ENCODE measurements around the gene NDUFA8. TPM values are rescaled to one million over a fixed set of nuclear protein-coding genes. Genes with fewer than 3 reads are reported as not detected.
A peak's percentile ranks its signal among the peaks of the same experiment; 100 is the strongest.
"Not testable (repeated sequence)": the region's sequence is repeated elsewhere in the genome, so short reads cannot be mapped to it uniquely, and the experiment has no call there.

The NDUFA8 gene
- total and polyA plus RNA-seq, 9 of the 15 experiments (the other 6 are each of a cell fraction or from before 2014, with no cell fraction given), result 105 to 212 (median 133) TPM

- in situ Hi-C loops (cut with MboI); H3K9me1 ChIP-seq (ENCODE audit: control insufficient read depth, insufficient read depth, low read length); H3K9me3 ChIP-seq (replicated peaks; ENCODE audit: control insufficient read depth, insufficient read depth, low read depth, low read length); H3K27ac ChIP-seq (ENCODE audit: extremely low read depth, low read depth, low read length); DNase-seq (ENCODE audit: extremely low read depth in 1 of 4, low spot score in 3 of 4); H3K79me2 ChIP-seq (ENCODE audit: control insufficient read depth, insufficient read depth, low read length); H3K4me2 ChIP-seq (ENCODE audit: insufficient read depth, low read length); FAIRE-seq; H3K4me1 ChIP-seq (replicated peaks in 1 of 2; ENCODE audit: control insufficient read depth in 2 of 2, insufficient read depth in 2 of 2, low read length in 2 of 2); intact Hi-C loops (cut with micrococcal nuclease); BruUV-seq (replicated peaks); H3K9ac ChIP-seq (ENCODE audit: insufficient read depth in 1 of 2, low read depth in 2 of 2, low read length in 2 of 2); H4K20me1 ChIP-seq (replicated peaks; ENCODE audit: control insufficient read depth, insufficient read depth, low read length); H3K36me3 ChIP-seq (ENCODE audit: control insufficient read depth, insufficient read depth, low read length); H2AFZ ChIP-seq (ENCODE audit: low read depth, low read length); H3K4me3 ChIP-seq; CTCF ChIA-PET (ENCODE audit: low intra/inter-chr PET ratio): not testable (repeated sequence)
- 32% methylated on average over 9 of the region's 9 CpGs for WGBS (ENCODE audit: insufficient coverage, low coverage, missing lambda C conversion rate)
- peaks cover 0 to 21% of the 10 kb centered on the region in 2 experiments; a peak in 3 of 5 replicates for H3K27me3 ChIP-seq (ENCODE audit: control insufficient read depth in 2 of 2, insufficient read depth in 2 of 2, low read length in 2 of 2)
- POLR2A ChIA-PET, result interaction anchor here (2.2 kb wide), 1 partner anchor 19 kb away, joined by 8 read pairs; no protein-coding TSS in a partner anchor
- ATAC-seq, result peak; percentile 52
- TF ChIP-seq CHD2 (IDR thresholded peaks at IDR 0.05; ENCODE audit: low read depth, low read length), result peak; percentile 65
These were observed 42.3 kb downstream of the NDUFA8 start for GRCh38 chr9:122117241-122117640.

DNA sequence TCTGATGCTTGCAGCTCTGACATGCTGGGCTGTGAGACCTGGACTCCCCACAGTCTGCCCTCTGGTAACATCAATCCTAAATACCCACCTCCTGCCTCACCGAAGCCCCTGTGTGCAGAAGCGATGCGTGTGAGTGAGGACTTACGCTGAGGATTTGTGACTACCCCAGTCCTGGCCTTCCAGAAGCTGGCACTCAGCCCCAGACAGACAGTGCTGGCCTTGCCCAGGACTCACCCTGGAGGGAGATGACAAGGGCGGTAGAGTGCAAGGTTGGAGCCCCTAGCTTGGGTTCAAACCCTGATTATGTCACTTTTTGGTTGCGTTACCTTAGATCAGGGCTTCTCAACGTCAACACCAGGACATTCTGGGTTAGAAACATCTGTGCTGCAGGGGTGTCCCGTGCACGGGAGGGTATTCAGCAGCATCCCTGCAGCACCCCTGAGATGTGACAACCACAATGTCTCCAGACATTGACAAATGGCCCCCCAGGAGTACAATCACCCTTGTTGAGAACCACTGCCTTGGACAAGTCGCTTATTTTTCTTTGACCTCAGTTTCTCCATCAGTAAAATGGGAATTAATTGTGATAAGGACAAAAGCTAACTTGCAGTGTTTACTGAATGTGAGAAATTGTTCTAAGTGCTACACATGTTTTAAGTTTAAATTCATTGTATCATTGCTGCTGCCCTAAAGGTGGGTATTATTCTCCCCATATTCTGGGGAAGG, 43.0 kb downstream of the NDUFA8 start:
- in situ Hi-C loops (cut with MboI) (no loop called here), intact Hi-C loops (cut with micrococcal nuclease) (no loop called here)
- no peak for FAIRE-seq

More for the DNA sequence above, 43.0 kb downstream of the NDUFA8 start:
- no peaks in the 10 kb centered on the region for H3K79me2 ChIP-seq (ENCODE audit: control insufficient read depth, insufficient read depth, low read length)
- peaks cover 0 to 21% of the 10 kb centered on the region in 2 experiments; a peak in 3 of 5 replicates for H3K27me3 ChIP-seq (ENCODE audit: control insufficient read depth in 2 of 2, insufficient read depth in 2 of 2, low read length in 2 of 2)
- H4K20me1 ChIP-seq (replicated peaks; ENCODE audit: control insufficient read depth, insufficient read depth, low read length), result no peaks in the 10 kb centered on the region
- no peak overlapping the region for H3K4me2 ChIP-seq (ENCODE audit: insufficient read depth, low read length)
- H3K4me3 ChIP-seq, result no peak overlapping the region
- H2AFZ ChIP-seq (ENCODE audit: low read depth, low read length), result no peak overlapping the region
- no peaks in the 10 kb centered on the region; the same call in 1 of the 2 replicates for H3K9me3 ChIP-seq (replicated peaks; ENCODE audit: control insufficient read depth, insufficient read depth, low read depth, low read length)
- DNase-seq (ENCODE audit: extremely low read depth in 1 of 4, low spot score in 3 of 4) (no peak), ATAC-seq (no peak)
- no peaks in the 10 kb centered on the region for H3K9me1 ChIP-seq (ENCODE audit: control insufficient read depth, insufficient read depth, low read length)
- TF ChIP-seq TEAD1 (CRISPR knock-in tag; IDR thresholded peaks at IDR 0.05), result no peak
- no peak for TF ChIP-seq TRIM25 (IDR thresholded peaks at IDR 0.05; ENCODE audit: borderline replicate concordance)
- peak in 1 of 2 experiments; percentile 36; a peak in 1 of 4 replicates for TF ChIP-seq KDM1A (IDR thresholded peaks at IDR 0.05)
- 0 out of 2 replicates have a peak, but pooled peaks have one; percentile 17 for TF ChIP-seq BCOR (IDR thresholded peaks at IDR 0.05)
- TF ChIP-seq RBM25 (IDR thresholded peaks at IDR 0.05; ENCODE audit: low read depth, low read length, severe bottlenecking), result peak; percentile 47
- ChIA-PET POLR2A (interaction anchor here (0.7 to 2.2 kb wide), 2 partner anchors 18 to 1354 kb away, joined by 3 to 8 read pairs; no protein-coding TSS in a partner anchor), CTCF (ENCODE audit: low intra/inter-chr PET ratio) (no interaction called here)
- BruUV-seq (replicated peaks), result no TSS peak
- no peaks in the 10 kb centered on the region for H3K4me1 ChIP-seq (replicated peaks in 1 of 2; ENCODE audit: control insufficient read depth in 2 of 2, insufficient read depth in 2 of 2, low read length in 2 of 2)
- no peak overlapping the region for H3K27ac ChIP-seq (ENCODE audit: extremely low read depth, low read depth, low read length)
- H3K36me3 ChIP-seq (ENCODE audit: control insufficient read depth, insufficient read depth, low read length), result no peaks in the 10 kb centered on the region
- 3% methylated on average over 10 of the region's 10 CpGs for WGBS (ENCODE audit: insufficient coverage, low coverage, missing lambda C conversion rate)
- 0 out of 4 replicates have a peak overlapping the region, but pooled peaks of 1 of the 2 experiments have one; percentile 23 for H3K9ac ChIP-seq (ENCODE audit: insufficient read depth in 1 of 2, low read depth in 2 of 2, low read length in 2 of 2)

All from K562 (cell line).